DLD1 (cell line): ENCODE measurements around the gene NCOA7.

Experiments
- in situ Hi-C: cut with HindIII; loops from 2 replicates; pipeline ENCODE4 v1.10.0; 2017; ENCODE audit warnings: low sequenced_read_pairs

The NCOA7 gene

DNA sequence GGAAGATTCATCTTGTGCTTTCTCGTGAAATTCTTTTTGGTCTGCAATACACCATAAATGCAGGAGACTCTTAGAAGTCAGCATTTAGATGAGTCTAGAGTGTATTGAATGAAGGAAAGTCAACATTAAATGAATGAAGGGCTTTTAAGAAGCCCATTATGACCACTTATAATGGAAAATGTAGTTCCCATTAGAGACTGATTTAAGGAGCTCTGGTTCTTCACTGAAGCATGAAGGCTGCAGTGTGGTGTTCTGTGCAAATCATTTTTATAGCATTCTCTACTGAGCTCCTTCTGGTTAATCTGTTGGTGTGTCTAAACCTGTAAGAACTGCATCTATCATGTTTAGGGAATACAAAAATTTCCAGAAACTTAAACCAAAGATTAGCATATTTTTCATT is 19.7 kb downstream of the NCOA7 start:
- in situ Hi-C loops: no loop called here

DNA sequence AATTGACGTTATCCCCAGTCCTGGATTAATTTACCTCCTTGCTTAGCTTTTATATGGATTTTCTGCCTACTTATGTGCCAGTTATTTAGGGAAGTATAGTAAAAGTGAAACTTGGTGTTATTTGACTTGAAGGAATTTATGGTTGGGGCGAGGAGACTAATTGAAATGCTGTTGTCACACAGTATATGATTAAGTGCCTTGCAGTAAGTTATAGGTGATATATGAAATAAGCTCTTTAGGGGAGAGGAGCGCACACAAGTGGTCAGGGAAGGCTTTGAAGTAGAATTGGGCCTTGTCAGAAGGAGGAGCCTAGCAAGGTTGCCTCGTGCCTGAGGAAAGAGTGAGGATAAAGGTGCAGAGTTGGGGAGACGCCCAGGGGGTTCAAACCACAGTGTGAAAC is 20.5 kb downstream of the NCOA7 start:
- in situ Hi-C loops: no loop called here

DNA sequence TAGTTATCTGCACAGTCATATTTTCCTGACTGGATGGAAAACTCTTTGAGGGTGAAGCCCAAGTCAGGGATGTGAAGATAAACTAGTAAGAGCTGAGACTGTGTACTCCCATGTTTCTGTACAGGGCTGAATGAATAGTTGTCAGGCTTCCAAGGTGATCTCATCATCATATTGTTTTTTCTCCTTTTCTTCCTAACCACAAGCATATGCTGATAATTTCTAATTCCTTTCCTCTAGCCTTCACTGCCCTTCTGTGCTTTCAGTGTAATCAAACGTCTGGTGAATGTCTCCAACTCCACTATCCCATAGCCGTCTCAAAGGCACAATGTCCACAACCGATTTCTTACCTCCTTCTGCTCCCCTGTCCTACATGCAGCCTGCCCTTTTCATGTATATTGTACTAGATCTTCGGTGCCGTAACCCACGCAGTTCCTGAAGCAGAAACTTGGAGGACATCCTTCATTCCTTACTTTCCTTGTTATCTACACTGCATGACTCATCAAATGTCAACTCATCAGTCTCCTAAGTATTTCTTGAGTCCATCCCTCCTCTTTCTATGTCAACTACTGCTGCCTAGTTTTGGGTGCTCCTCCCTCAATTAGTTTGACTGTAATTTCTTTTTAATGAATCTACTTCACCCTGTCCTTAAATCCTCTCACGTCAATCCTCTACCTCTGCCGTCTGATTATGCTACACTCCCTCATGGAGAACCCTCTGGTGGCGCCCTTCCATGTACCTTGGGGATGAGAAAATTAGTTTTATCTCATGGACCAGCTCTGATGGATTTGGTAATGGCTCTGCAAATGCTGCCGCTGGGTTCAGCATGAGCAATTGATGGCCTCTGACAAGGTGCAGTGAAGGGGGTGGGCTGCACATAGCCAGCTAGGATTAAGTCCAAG is 21.9 kb downstream of the NCOA7 start:
- in situ Hi-C loops: no loop called here

DNA sequence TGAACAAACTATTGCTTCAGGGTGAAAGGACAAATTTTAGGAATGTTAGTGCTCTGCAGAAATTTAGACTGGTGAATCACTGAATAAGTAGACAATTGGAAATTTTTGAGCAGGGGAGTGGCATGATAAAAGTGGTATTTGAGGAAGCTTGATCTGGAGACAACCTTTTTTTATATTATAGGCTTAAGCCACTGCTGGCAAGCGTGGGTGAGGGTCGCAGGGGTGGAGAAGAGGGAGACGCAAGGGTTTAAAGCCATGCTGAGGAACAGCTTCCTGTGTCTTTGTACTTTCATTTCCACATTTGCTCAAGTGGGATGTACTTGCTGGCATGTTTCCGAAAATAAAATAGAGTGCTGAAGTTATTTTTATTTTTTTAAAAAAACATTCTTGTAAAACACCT is 23.7 kb downstream of the NCOA7 start:
- in situ Hi-C loops: no loop called here

DNA sequence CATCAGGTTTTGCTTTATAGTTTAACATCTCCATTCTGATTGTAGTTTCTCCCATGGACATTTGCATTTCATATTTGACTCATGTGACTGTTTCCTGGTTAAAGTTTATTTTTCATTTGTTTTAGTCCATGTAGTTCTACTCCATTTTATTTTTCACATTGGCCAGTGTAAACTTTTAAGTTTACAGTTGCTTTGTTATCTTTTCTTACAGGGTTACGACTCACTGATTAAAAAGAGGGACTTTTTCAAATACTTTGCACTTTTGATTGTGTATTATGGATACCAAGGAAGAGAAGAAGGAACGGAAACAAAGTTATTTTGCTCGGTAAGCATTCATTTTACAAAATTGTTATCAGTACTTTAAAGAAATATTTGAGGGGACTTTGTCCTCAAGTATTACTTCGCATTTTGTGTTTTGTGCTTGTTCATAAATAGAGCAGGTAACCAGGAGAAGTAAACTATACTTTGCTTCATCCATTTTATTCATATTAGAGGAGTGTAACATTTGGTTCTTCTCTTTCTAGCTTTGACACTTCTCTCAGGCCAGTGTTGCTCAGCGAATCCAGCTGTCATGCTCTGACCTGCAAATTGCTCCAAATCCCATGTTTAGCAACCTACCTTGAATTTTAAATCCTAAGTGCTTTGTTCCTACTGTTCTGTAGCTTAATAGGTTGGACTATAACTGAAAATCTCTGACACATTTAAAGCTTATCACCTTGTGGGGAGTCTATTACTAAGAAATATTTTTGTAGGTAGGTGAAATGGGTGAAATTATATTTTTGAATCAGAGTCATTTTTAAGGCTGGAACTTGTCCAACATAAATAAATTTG is 24.5 kb downstream of the NCOA7 start:
- in situ Hi-C loops: no loop called here

DNA sequence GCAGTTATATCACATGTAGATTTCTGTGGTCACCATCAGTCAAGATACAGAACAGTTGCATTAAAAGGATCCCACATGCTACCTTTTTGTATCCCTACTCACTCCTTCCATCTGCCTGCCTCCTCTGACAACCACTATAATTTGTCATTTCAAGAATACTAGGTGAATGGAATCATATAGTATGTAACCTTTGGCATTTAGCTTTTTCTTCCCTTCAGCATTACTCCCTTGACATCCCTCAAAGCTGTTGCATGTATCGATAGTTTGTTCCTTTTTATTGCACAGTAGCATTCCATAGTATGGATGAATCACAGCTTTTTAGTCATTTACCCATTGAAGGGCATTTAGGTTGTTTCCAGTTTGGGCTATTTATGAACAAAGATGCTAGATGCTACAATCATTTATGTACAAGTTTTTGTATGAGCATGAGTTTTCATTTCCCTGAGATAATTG is 26.1 kb downstream of the NCOA7 start:
- in situ Hi-C loops: no loop called here

- in situ Hi-C loops: no loop called here
These were observed 27.5 kb downstream of the NCOA7 start for GRCh38 chr6:125818225-125818657.

GRCh38 chr6:125818772-125819260 is 28.1 kb downstream of the NCOA7 start:
- in situ Hi-C loops: no loop called here

- in situ Hi-C loops: no loop called here
These were observed 29.0 kb downstream of the NCOA7 start for GRCh38 chr6:125819535-125820326.

DNA sequence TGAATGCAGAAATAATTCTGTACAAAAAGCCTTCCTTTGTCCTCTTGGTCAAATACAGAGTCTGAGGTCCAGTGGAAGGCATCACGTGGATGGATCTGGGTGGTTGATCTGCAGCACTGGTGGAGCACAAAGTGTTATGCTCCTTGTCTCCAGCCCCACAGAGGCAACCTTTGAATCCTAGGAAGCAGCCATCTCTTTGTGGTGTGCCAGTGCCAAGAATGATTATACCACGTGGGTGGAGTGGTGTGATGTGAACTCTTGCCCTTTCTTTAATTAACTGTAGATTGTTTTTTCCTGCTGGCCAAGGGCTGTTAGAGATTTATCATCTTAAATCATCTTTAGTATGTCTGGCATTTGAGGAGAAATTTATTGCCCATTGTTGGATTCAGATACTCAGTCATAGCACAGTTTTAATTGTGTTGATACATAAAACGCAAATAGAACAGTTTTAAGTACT is 31.1 kb downstream of the NCOA7 start:
- in situ Hi-C loops: no loop called here

DNA sequence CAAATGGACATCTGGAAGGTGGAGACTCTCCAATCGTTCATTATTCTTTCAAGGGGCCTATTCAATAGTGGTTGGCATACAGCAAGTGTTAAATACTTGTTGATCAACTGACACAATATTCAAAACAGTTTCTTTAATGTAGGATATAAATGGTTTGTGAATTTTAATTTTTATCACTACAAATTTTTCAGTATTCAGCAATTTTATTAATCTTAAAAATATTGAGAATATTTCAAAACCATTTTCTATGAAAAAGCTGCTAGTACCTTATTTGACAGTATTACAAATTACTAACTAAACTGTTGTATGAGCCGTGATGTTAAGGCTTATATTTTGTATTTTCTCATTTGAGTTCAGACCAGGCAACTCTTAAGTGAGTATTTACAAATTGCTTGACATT is 32.4 kb downstream of the NCOA7 start:
- in situ Hi-C loops: no loop called here

DNA sequence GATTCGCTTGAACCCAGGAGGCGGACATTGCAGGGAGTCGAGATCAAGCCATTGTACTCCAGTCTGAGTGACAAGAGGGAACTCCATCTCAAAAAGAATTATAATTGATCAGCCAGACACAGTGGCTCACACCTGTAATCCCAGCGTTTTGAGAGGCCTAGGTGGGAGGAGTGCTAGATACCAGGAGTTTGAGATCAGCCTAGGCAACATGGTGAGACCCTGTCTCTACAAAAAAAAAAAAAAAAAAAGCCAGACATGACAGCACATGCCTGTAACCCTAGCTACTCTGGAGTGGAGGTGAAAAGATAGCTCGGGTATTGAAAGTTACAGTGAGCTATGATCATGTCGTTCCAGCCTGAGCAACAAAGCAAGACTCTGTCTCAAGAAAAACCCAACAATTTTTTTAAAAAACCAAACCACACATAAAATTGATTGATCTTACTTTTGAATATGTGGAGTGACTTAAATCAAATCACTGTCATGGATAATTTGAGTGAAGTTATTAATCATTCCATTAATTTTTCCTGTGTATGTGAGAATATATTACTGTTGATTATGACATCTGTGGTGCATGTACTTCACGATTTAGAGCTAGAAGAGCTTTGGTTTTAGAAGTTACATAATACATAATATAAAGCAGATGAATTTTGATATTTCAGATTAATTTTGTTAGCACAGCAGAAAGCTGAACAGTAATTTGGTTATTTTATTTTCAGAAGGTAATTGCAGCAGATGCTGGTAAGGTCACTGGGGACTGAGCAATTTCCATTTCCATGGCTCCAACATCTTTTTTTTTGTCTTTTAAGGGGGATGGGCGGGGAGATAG is 34.4 kb downstream of the NCOA7 start:
- in situ Hi-C loops: no loop called here

- in situ Hi-C loops: no loop called here
These were observed 36.1 kb downstream of the NCOA7 start for GRCh38 chr6:125826695-125827463.

GRCh38 chr6:125827788-125828320 is 37.1 kb downstream of the NCOA7 start:
- in situ Hi-C loops: no loop called here

DNA sequence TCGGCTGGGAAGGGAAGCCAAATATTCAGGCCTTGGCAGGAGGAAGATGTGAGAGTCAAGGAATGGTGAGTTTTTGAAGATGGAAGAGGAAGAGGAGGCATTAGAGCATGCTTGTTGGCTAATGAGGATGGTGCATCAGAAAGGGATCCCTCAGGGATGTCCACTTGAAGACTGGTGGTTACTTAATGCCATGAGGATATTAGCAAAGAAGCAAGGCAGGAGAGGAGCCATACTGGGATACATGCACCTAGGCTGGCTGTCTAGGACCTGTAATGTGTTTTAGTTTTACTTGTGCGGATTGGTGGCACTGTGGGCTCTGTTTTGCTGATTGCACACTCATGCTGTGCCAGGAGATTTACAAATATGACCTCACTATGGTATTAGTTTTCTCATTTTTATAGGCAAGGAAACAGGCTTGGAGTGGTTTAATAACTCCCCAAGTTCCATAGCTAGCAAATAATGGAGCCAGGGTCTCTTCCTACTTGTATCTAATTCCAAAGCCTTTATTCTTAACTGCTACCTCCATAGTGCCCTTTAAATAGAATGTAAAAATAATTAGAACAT is 37.8 kb downstream of the NCOA7 start:
- in situ Hi-C loops: no loop called here

GRCh38 chr6:125829433-125829832 is 38.7 kb downstream of the NCOA7 start:
- in situ Hi-C loops: no loop called here

GRCh38 chr6:125831659-125832058 is 40.9 kb downstream of the NCOA7 start:
- in situ Hi-C loops: no loop called here

DNA sequence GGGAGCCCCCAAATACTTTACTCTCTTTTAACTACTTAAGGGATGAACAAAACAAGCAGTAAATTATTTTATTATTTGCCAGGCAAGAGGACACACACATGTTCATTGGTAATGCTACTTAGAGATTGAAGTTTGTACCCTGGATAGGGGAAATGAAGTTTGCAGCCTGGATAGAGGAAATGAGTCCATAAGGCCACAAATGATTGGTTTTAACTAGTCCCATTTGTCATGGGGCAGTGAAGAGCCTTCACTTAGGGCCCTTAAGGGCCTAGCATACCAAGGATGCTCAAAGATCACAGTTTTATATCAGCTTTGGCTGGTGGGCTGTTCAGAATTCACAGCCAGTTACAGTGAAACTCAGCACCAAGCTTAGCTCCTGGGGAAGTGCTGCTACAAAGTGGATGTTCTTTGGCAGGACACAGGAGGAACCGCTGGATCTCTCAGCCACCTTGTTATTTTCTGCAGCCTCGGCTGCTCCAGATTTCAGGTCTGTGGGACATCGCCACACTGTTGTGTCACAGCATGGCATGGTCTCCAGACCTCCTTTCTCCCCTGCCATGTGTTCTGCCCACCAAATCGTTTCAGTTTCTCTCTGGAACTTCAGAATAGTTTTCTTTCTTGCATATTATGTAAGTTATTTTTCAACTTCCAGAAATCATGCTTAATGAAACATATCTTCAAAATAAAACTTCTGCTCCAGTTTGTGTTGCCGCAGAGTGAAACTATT is 41.8 kb downstream of the NCOA7 start:
- in situ Hi-C loops: no loop called here
